Testis (tissue), 3 donors: ENCODE measurements around the gene ELMO1. TPM values are rescaled to one million over a fixed set of nuclear protein-coding genes. Genes with fewer than 3 reads are reported as not detected.
A peak's percentile ranks its signal among the peaks of the same experiment; 100 is the strongest.

Source experiments
- DNase-seq: peaks from one replicate; pipeline ENCODE4 v3.0.0-alpha.2; 2019
- H3K27ac ChIP-seq, 2 donors: fragments of 200-600 bp; sonication (generic); one replicate each; pipeline ENCODE4 v1.5.1; 2019
- H3K27me3 ChIP-seq: fragments of 200-600 bp; sonication (generic); one replicate; pipeline ENCODE4 v1.5.1; 2019
- H3K36me3 ChIP-seq: fragments of 200-600 bp; sonication (generic); one replicate; pipeline ENCODE4 v1.5.1; 2017; ENCODE audit warnings: low read depth; ENCODE audit errors: missing control alignments
- H3K4me1 ChIP-seq: fragments of 200-600 bp; sonication (generic); one replicate; pipeline ENCODE4 v1.5.1; 2019
- H3K4me3 ChIP-seq, 2 donors: fragments of 200-600 bp; sonication (generic); one replicate each; pipeline ENCODE4 v1.5.1; 2017 to 2019
- H3K9me3 ChIP-seq: fragments of 200-600 bp; sonication (generic); one replicate; pipeline ENCODE4 v1.5.1; 2017
- CTCF ChIP-seq, 3 experiments: fragments of 450-650 bp in 2 of 3; fragments of 200-600 bp in 1 of 3; sonication (generic) in 1 of 3; IDR thresholded peaks; one replicate each; pipeline ENCODE4 v1.5.1; 2016 to 2019; ENCODE audit warnings: antibody characterized with exemption in 3 of 3, mild to moderate bottlenecking in 2 of 3, moderate library complexity in 1 of 3
- POLR2A ChIP-seq: fragments of 450-650 bp; IDR thresholded peaks from one replicate; pipeline ENCODE4 v1.6.1; 2017; ENCODE audit warnings: antibody characterized with exemption, mild to moderate bottlenecking, moderate library complexity
- WGBS, 2 donors: methylation state at CpG; one replicate each; pipeline ENCODE4 v1.1.5; 2018; 5-methylcytosine and 5-hydroxymethylcytosine counted together
- intact Hi-C: fragments of 100-400 bp; cut with DNase I; formaldehyde crosslinking; loops from one replicate; pipeline ENCODE4 v1.15.1; 2023; ENCODE audit warnings: low total_unique reads
- polyA plus RNA-seq: library from polyadenylated mRNA; stranded (reverse); fragments of 350-450 nt; fragmentation: Illumina TruSeq; extraction: RNeasy Lipid Tissue Mini Kit (QIAGEN cat#74804); gene quantifications from one replicate; pipeline ENCODE4 v1.2.3, GENCODE V29; 2014; ENCODE audit warnings: low read depth, low replicate concordance; ENCODE audit not compliant: insufficient read depth
- total RNA-seq, 2 donors: library from RNA; depleted of rRNA; stranded (reverse); fragments of >200 nt; gene quantifications; one replicate each; pipeline ENCODE4 v1.2.3, GENCODE V29; 2016

ELMO1 gene
- total and polyA plus RNA-seq, 3 donors from 2014 or later = 12.9 to 47.2 (median 36.5) TPM

GRCh38 chr7:37338966-37339365 is 109.7 kb downstream of the ELMO1 start:
- WGBS, 2 donors = 83 to 90% methylated on average over 1 of the region's 1 CpG
- TF ChIP-seq CTCF (IDR thresholded peaks at IDR 0.05) (no peak), POLR2A (no peak)

GRCh38 chr7:37337522-37337921 is 111.1 kb downstream of the ELMO1 start:
- Histone ChIP-seq H3K27me3 (no peaks in the 10 kb centered on the region), H3K9me3 (no peaks in the 10 kb centered on the region), H3K4me3 (no peak overlapping the region), H3K36me3 (no peaks in the 10 kb centered on the region), H3K4me1 (peaks cover 5% of the 10 kb centered on the region), H3K27ac (no peak overlapping the region)
- intact Hi-C loops = no loop called here
- 81 to 93% methylated on average over 1 of the region's 1 CpG for WGBS, 2 donors
- DNase-seq = no peak
- TF ChIP-seq POLR2A = no peak
- TF ChIP-seq CTCF (IDR thresholded peaks at IDR 0.05) = no peak

More at GRCh38 chr7:37338966-37339365, 109.7 kb downstream of the ELMO1 start:
- no peak for DNase-seq
- no peaks in the 10 kb centered on the region for H3K4me1 ChIP-seq
- intact Hi-C loops = no loop called here
- H3K9me3 ChIP-seq = no peaks in the 10 kb centered on the region
- H3K27me3 ChIP-seq = no peaks in the 10 kb centered on the region
- H3K36me3 ChIP-seq = no peaks in the 10 kb centered on the region
- no peak overlapping the region for H3K4me3 ChIP-seq
- no peak overlapping the region for H3K27ac ChIP-seq

- H3K27ac ChIP-seq = no peak overlapping the region
- H3K4me3 ChIP-seq = no peak overlapping the region
- intact Hi-C loops = no loop called here
- WGBS, 2 donors = 78 to 89% methylated on average over 5 of the region's 5 CpGs
- peaks cover 8% of the 10 kb centered on the region for H3K4me1 ChIP-seq
- DNase-seq = no peak
- no peaks in the 10 kb centered on the region for H3K27me3 ChIP-seq
- TF ChIP-seq POLR2A (no peak), CTCF (IDR thresholded peaks at IDR 0.05) (no peak)
- no peaks in the 10 kb centered on the region for H3K9me3 ChIP-seq
- no peaks in the 10 kb centered on the region for H3K36me3 ChIP-seq
These were observed 112.4 kb downstream of the ELMO1 start for GRCh38 chr7:37336259-37336658.

- Histone ChIP-seq H3K36me3 (no peaks in the 10 kb centered on the region), H3K4me1 (peaks cover 8% of the 10 kb centered on the region), H3K9me3 (no peaks in the 10 kb centered on the region), H3K27ac (peak overlapping the region in 1 of 2 donors; percentile 20), H3K27me3 (no peaks in the 10 kb centered on the region), H3K4me3 (no peak overlapping the region)
- DNase-seq = no peak
- WGBS, 2 donors = 41 to 50% methylated on average over 1 of the region's 1 CpG
- intact Hi-C loops = no loop called here
- TF ChIP-seq POLR2A (no peak), CTCF (IDR thresholded peaks at IDR 0.05) (no peak)
These were observed 115.6 kb downstream of the ELMO1 start for GRCh38 chr7:37333075-37333474.

GRCh38 chr7:37332243-37333016 is 116.2 kb downstream of the ELMO1 start:
- no peak overlapping the region for H3K4me3 ChIP-seq
- intact Hi-C loops = no loop called here

More at GRCh38 chr7:37332243-37333016, 116.2 kb downstream of the ELMO1 start:
- TF ChIP-seq CTCF (IDR thresholded peaks at IDR 0.05) (no peak), POLR2A (no peak)
- no peak for DNase-seq
- no peaks in the 10 kb centered on the region for H3K36me3 ChIP-seq
- H3K9me3 ChIP-seq = no peaks in the 10 kb centered on the region
- H3K27me3 ChIP-seq = no peaks in the 10 kb centered on the region
- H3K4me1 ChIP-seq = peaks cover 8% of the 10 kb centered on the region
- WGBS, 2 donors = 68% methylated on average over 9 of the region's 9 CpGs
- H3K27ac ChIP-seq = peak overlapping the region in 1 of 2 donors; percentile 20
